ENCODE data around the gene SIPA1. TPM values are rescaled to one million over a fixed set of nuclear protein-coding genes. Genes with fewer than 3 reads are reported as not detected.

Gene SIPA1
- total and polyA plus RNA-seq, 9 of the 15 experiments (the other 6 are each of a cell fraction or from before 2014, with no cell fraction given): 0.25 to 85.8 (median 16.8) TPM

GRCh38 chr11:65636108-65637031, 1.5 kb upstream of the SIPA1 start (continued):
- no peak for TF ChIP-seq ZNF740 (CRISPR knock-in tag; IDR thresholded peaks at IDR 0.05)
- TF ChIP-seq ZNF740 (tag; IDR thresholded peaks at IDR 0.05): no peak
- TF ChIP-seq ZBTB1 (CRISPR knock-in tag; IDR thresholded peaks at IDR 0.05; ENCODE audit: borderline replicate concordance, low read depth): no peak
- TF ChIP-seq RFX5 (IDR thresholded peaks at IDR 0.05; ENCODE audit: low read depth, low read length): no peak
- TF ChIP-seq ATF1 (CRISPR knock-in tag; IDR thresholded peaks at IDR 0.05): no peak
- TF ChIP-seq ATF1 (tag; IDR thresholded peaks at IDR 0.05): peak; percentile 27; the same call in 1 of the 2 replicates
- TF ChIP-seq MTA2 (IDR thresholded peaks at IDR 0.05; ENCODE audit: low read depth): peak; percentile 74
- TF ChIP-seq RNF2 (IDR thresholded peaks at IDR 0.05): peak; percentile 44; the same call in 1 of the 2 replicates
- peak; percentile 79 for TF ChIP-seq SMAD4 (CRISPR knock-in tag; conservative IDR thresholded peaks at IDR 0.05)
- peak; percentile 82 for TF ChIP-seq ZNF263 (CRISPR knock-in tag; IDR thresholded peaks at IDR 0.05; ENCODE audit: borderline replicate concordance)
- peak; percentile 85 for TF ChIP-seq DACH1 (IDR thresholded peaks at IDR 0.05; ENCODE audit: partially characterized antibody)
- peak; percentile 38 for TF ChIP-seq ZFX (CRISPR knock-in tag; IDR thresholded peaks at IDR 0.05)
- peak; percentile 57; the same call in 1 of the 2 replicates for TF ChIP-seq STAT5A (IDR thresholded peaks at IDR 0.05; ENCODE audit: borderline replicate concordance, low read length)
- TF ChIP-seq NONO (IDR thresholded peaks at IDR 0.05; ENCODE audit: low read depth in 2 of 2, low read length in 1 of 2): peak in 1 of 2 experiments; percentile 24; a peak in 1 of 4 replicates
- peak; percentile 23; the same call in 1 of the 2 replicates for TF ChIP-seq NR2C1 (IDR thresholded peaks at IDR 0.05)
- TF ChIP-seq NR2C1 (tag; IDR thresholded peaks at IDR 0.05): no peak
- 0 out of 2 replicates have a peak, but pooled peaks have one; percentile 22 for TF ChIP-seq TARDBP (IDR thresholded peaks at IDR 0.05)
- peak; percentile 69; the same call in 1 of the 2 replicates for TF ChIP-seq EP300 (IDR thresholded peaks at IDR 0.05; ENCODE audit: low read length)
- peak; percentile 73 for TF ChIP-seq RB1 (IDR thresholded peaks at IDR 0.05; ENCODE audit: low read depth)
- TF ChIP-seq HDAC1 (IDR thresholded peaks at IDR 0.05): peak in 1 of 2 experiments; percentile 88; a peak in 2 of 4 replicates
- TF ChIP-seq DMBX1 (CRISPR knock-in tag; IDR thresholded peaks at IDR 0.05; ENCODE audit: borderline replicate concordance): 0 out of 2 replicates have a peak, but pooled peaks have one; percentile 19
- TF ChIP-seq NR2C2 (CRISPR knock-in tag; IDR thresholded peaks at IDR 0.05): no peak
- peak; percentile 23; the same call in 1 of the 2 replicates for TF ChIP-seq NR2C2 (tag; IDR thresholded peaks at IDR 0.05)
- TF ChIP-seq MTA3 (IDR thresholded peaks at IDR 0.05; ENCODE audit: borderline replicate concordance): peak; percentile 78; the same call in 1 of the 2 replicates
- TF ChIP-seq SP1 (CRISPR knock-in tag; IDR thresholded peaks at IDR 0.05): peak; percentile 41; the same call in 1 of the 2 replicates
- peak; percentile 78; the same call in 1 of the 2 replicates for TF ChIP-seq GATAD2B (IDR thresholded peaks at IDR 0.05; ENCODE audit: borderline replicate concordance)
- TF ChIP-seq MAZ (CRISPR knock-in tag; conservative IDR thresholded peaks at IDR 0.05 in 1 of 2, IDR thresholded peaks at IDR 0.05 in 1 of 2): peak; percentile 73 to 89
- no peak for TF ChIP-seq BRD4 (IDR thresholded peaks at IDR 0.05)
